ENCODE data around the gene COL19A1. TPM values are rescaled to one million over a fixed set of nuclear protein-coding genes. Genes with fewer than 3 reads are reported as not detected.
"Not testable (repeated sequence)": the region's sequence is repeated elsewhere in the genome, so short reads cannot be mapped to it uniquely, and the experiment has no call there.

The COL19A1 gene
- total RNA-seq, result under 1 TPM in 1 of 2 donors, not detected in 1; 0.42 TPM

- H3K9me3 Mint-ChIP-seq, result no peaks in the 10 kb centered on the region
- H3K4me3 Mint-ChIP-seq, result peak within 1 kb of the TSS; percentile 83
- DNase-seq (ENCODE audit: low spot score) (no peak), ATAC-seq (peak; percentile 15 to 33)
- peaks cover 7 to 12% of the 10 kb centered on the region in 2 donors for H3K4me1 Mint-ChIP-seq (ENCODE audit: low read depth in 2 of 2)
- peaks cover 47 to 84% of the 10 kb centered on the region in 2 donors for H3K27me3 Mint-ChIP-seq
- H3K36me3 Mint-ChIP-seq, result no peaks in the 10 kb centered on the region
- no peak within 1 kb of the TSS for H3K27ac Mint-ChIP-seq
Observed at GRCh38 chr6:69866351-69866769, at the start of gene COL19A1. COL19A1 (plus strand) TSS chr6:69866556; CDS start chr6:69879568, 13,012 bp downstream.

GRCh38 chr6:69816569-69816968, 49.8 kb upstream of the COL19A1 start:
- H3K36me3 Mint-ChIP-seq, result no peaks in the 10 kb centered on the region
- no peak for ATAC-seq
- DNase-seq (ENCODE audit: low spot score), result no peak
- H3K4me1 Mint-ChIP-seq (ENCODE audit: low read depth in 2 of 2), result peaks cover 30 to 36% of the 10 kb centered on the region in 2 donors
- H3K27ac Mint-ChIP-seq, result peak overlapping the region; percentile 53 to 56
- no peaks in the 10 kb centered on the region for H3K27me3 Mint-ChIP-seq
- peak overlapping the region; percentile 80 for H3K4me3 Mint-ChIP-seq
- H3K9me3 Mint-ChIP-seq, result no peaks in the 10 kb centered on the region

DNA sequence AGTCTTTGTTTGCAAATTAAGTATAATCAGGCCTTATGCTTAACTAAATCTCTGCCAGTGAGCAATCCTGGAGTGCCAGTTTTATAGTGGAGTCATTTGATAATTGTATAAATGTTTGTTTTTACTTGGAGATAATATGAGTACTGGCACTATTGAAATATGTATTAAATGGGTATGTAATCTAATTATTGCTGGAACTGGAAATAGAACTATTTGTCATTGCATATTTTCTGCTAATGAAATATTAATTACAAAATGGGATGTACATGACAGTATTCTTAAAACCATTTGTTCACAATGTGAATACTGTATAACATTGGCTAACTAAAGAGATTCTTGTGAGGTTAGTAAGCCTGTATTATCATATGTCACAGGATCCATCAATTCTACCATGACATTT, 49.0 kb upstream of the COL19A1 start:
- Mint-ChIP-seq H3K4me1 (ENCODE audit: low read depth in 2 of 2) (peaks cover 30 to 36% of the 10 kb centered on the region in 2 donors), H3K27me3 (no peaks in the 10 kb centered on the region), H3K9me3 (no peaks in the 10 kb centered on the region), H3K27ac (no peak overlapping the region), H3K36me3 (no peaks in the 10 kb centered on the region), H3K4me3 (no peak overlapping the region)
- ATAC-seq (no peak), DNase-seq (ENCODE audit: low spot score) (no peak)

- Mint-ChIP-seq H3K36me3 (no peaks in the 10 kb centered on the region), H3K27ac (no peak overlapping the region), H3K4me1 (ENCODE audit: low read depth in 2 of 2) (peaks cover 24 to 28% of the 10 kb centered on the region in 2 donors), H3K9me3 (no peaks in the 10 kb centered on the region), H3K4me3 (no peak overlapping the region), H3K27me3 (no peaks in the 10 kb centered on the region)
- no peak for ATAC-seq
- no peak for DNase-seq (ENCODE audit: low spot score)
Observed at GRCh38 chr6:69818223-69818930, 48.0 kb upstream of the COL19A1 start.

GRCh38 chr6:69819138-69819537, 47.2 kb upstream of the COL19A1 start:
- Mint-ChIP-seq H3K36me3 (no peaks in the 10 kb centered on the region), H3K9me3 (no peaks in the 10 kb centered on the region)

DNA sequence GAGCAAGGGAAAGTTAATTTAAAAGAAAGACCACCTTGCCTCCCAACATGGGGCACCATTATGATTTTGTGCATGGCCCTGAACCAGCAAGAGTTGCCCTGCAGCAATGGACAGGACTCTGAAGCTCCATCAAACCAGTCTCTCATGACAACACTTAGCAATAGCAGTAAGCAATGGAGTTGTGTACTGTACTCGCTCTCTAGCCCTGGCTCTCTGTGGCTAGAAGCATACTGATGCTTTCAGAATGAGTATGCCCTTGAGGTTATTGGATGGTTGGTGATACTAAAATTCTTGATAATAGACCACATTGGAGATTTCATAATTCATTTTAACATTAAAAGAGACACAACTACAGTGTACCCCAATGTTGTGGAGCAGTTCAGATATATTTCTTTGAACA, 46.3 kb upstream of the COL19A1 start:
- DNase-seq (ENCODE audit: low spot score) (no peak), ATAC-seq (no peak)
- peaks cover 17 to 19% of the 10 kb centered on the region in 2 donors for H3K4me1 Mint-ChIP-seq (ENCODE audit: low read depth in 2 of 2)
- no peak overlapping the region for H3K4me3 Mint-ChIP-seq
- no peaks in the 10 kb centered on the region for H3K36me3 Mint-ChIP-seq
- no peaks in the 10 kb centered on the region for H3K9me3 Mint-ChIP-seq
- H3K27me3 Mint-ChIP-seq, result no peaks in the 10 kb centered on the region
- no peak overlapping the region for H3K27ac Mint-ChIP-seq

More at GRCh38 chr6:69819138-69819537, 47.2 kb upstream of the COL19A1 start:
- Mint-ChIP-seq H3K4me1 (ENCODE audit: low read depth in 2 of 2) (peaks cover 18 to 22% of the 10 kb centered on the region in 2 donors), H3K27ac (no peak overlapping the region), H3K4me3 (no peak overlapping the region), H3K27me3 (no peaks in the 10 kb centered on the region)
- DNase-seq (ENCODE audit: low spot score) (no peak), ATAC-seq (no peak)

DNA sequence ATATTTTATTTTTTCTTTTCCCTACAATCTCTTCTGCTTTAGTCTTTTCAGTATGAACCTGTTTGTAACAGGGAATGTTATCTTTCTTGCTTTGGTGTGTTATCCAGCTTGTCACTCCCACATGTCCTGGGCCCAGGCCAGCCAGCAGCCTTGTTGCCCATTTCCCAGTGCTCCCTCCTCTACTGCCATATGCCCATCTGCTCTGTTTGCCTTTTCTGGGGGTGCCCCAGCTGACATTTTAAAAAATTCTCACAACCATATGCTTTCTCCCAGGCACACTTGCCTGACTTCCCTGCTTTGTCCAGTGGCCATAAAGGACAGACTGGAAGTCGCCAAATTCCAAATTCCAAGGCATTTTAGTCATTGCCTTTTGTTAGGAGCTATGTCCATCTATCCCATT, 45.9 kb upstream of the COL19A1 start:
- Mint-ChIP-seq H3K27ac (no peak overlapping the region), H3K4me3 (no peak overlapping the region)

GRCh38 chr6:69824355-69824754, 42.0 kb upstream of the COL19A1 start:
- H3K4me3 Mint-ChIP-seq; H3K36me3 Mint-ChIP-seq; H3K27me3 Mint-ChIP-seq; H3K9me3 Mint-ChIP-seq; ATAC-seq; H3K27ac Mint-ChIP-seq; H3K4me1 Mint-ChIP-seq (ENCODE audit: low read depth in 2 of 2); DNase-seq (ENCODE audit: low spot score): not testable (repeated sequence)

More for the DNA sequence above, 45.9 kb upstream of the COL19A1 start:
- no peak for ATAC-seq
- Mint-ChIP-seq H3K9me3 (no peaks in the 10 kb centered on the region), H3K4me1 (ENCODE audit: low read depth in 2 of 2) (peaks cover 12 to 15% of the 10 kb centered on the region in 2 donors), H3K27me3 (no peaks in the 10 kb centered on the region), H3K36me3 (no peaks in the 10 kb centered on the region)
- DNase-seq (ENCODE audit: low spot score), result no peak

DNA sequence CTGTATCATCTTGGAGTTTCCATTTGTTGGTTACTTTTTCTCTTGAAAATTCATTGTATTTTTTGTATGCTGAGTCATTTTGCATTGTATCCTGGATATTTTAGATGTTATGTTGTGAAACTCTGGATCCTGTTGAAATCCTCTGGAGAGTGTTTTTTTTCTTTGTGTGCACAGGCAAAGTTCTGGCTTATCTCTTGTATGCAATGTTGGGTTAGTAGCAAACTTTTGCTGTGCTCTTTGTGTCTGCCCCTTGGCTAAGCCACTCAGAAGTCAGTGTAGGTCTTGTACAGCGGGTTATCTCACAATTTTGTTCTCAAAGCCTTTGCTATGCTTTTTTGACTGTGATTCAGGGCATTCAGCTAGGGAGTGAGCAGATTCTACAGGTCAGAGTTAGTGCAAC, 40.5 kb upstream of the COL19A1 start:
- H3K27ac Mint-ChIP-seq, result no peak overlapping the region
- ATAC-seq (no peak), DNase-seq (ENCODE audit: low spot score) (no peak)
- H3K9me3 Mint-ChIP-seq, result no peaks in the 10 kb centered on the region
- H3K27me3 Mint-ChIP-seq, result peaks cover 1 to 2% of the 10 kb centered on the region in 2 donors
- H3K4me3 Mint-ChIP-seq, result no peak overlapping the region
- H3K36me3 Mint-ChIP-seq, result no peaks in the 10 kb centered on the region
- H3K4me1 Mint-ChIP-seq (ENCODE audit: low read depth in 2 of 2), result no peaks in the 10 kb centered on the region

DNA sequence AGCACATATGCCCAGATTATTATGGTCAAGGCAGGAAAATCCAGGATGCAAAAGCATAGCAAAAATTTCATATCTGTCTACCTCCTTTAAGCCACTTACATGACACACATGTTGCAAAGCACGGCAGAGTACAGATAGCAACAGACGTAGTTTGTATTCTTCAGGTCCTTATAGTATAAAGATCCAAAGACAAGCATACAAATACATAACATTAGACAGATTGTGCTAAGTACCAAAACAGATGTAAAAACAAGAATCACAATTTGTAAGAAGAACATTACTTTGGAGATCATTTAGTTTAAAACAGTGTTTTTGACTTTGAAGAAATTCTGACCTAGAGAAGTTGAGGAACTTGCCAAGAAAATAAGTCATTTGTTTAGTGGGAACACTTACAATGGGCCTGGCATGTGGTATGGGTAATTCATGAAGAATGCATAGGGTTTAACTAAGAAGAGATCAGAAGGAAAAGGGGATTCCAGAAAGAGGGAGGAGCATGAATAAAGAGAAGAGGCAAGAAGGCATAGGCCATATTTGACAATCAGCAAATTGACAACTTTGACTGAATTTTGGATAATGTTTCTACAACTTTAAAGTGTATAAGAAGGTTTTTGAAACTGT, 39.0 kb upstream of the COL19A1 start:
- H3K9me3 Mint-ChIP-seq, result no peaks in the 10 kb centered on the region
- ATAC-seq (no peak), DNase-seq (ENCODE audit: low spot score) (no peak)
- no peaks in the 10 kb centered on the region for H3K36me3 Mint-ChIP-seq
- H3K27ac Mint-ChIP-seq, result no peak overlapping the region
- H3K4me3 Mint-ChIP-seq, result no peak overlapping the region
- H3K4me1 Mint-ChIP-seq (ENCODE audit: low read depth in 2 of 2), result no peaks in the 10 kb centered on the region
- peaks cover 5 to 7% of the 10 kb centered on the region in 2 donors for H3K27me3 Mint-ChIP-seq

DNA sequence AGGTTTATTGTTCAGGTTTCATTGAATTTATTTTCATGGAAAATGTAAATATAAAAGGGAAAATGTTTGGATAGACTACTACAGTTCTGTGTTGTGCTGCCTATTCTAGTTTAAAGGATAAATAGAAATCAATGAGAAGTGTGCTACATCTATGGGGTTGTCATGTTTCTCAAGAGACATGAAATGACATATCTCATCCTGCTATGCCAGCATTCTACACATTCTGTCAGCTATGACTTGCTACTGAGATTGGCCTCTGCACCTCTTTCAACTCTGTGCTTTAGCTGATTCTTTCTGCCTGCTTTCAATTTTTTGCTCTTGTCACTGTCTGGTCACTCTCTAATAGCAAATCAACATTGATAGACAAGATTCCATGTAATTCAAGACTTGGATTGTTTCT, 33.8 kb upstream of the COL19A1 start:
- Mint-ChIP-seq H3K27me3 (peaks cover 15 to 24% of the 10 kb centered on the region in 2 donors), H3K36me3 (no peaks in the 10 kb centered on the region), H3K4me1 (ENCODE audit: low read depth in 2 of 2) (peaks cover 0 to 10% of the 10 kb centered on the region in 2 donors), H3K9me3 (no peaks in the 10 kb centered on the region), H3K27ac (no peak overlapping the region), H3K4me3 (no peak overlapping the region)
- ATAC-seq, result no peak
- no peak for DNase-seq (ENCODE audit: low spot score)

GRCh38 chr6:69835414-69836179, 30.8 kb upstream of the COL19A1 start:
- no peak for ATAC-seq
- Mint-ChIP-seq H3K9me3 (no peaks in the 10 kb centered on the region), H3K4me3 (no peak overlapping the region), H3K27me3 (peaks cover 17 to 24% of the 10 kb centered on the region in 2 donors), H3K36me3 (no peaks in the 10 kb centered on the region), H3K27ac (no peak overlapping the region), H3K4me1 (ENCODE audit: low read depth in 2 of 2) (peaks cover 0 to 10% of the 10 kb centered on the region in 2 donors)
- no peak for DNase-seq (ENCODE audit: low spot score)

GRCh38 chr6:69841862-69842261, 24.5 kb upstream of the COL19A1 start:
- Mint-ChIP-seq H3K4me1 (ENCODE audit: low read depth in 2 of 2) (peaks cover 0 to 2% of the 10 kb centered on the region in 2 donors), H3K27me3 (peaks cover 17 to 22% of the 10 kb centered on the region in 2 donors), H3K36me3 (no peaks in the 10 kb centered on the region), H3K27ac (no peak overlapping the region), H3K9me3 (no peaks in the 10 kb centered on the region), H3K4me3 (no peak overlapping the region)
- ATAC-seq (no peak), DNase-seq (ENCODE audit: low spot score) (no peak)

- H3K27ac Mint-ChIP-seq, result no peak overlapping the region
- H3K4me3 Mint-ChIP-seq, result no peak overlapping the region
- no peak for ATAC-seq
- no peak for DNase-seq (ENCODE audit: low spot score)
- no peaks in the 10 kb centered on the region for H3K9me3 Mint-ChIP-seq
- H3K27me3 Mint-ChIP-seq, result peaks cover 22% of the 10 kb centered on the region in 2 donors
- peaks cover 0 to 2% of the 10 kb centered on the region in 2 donors for H3K4me1 Mint-ChIP-seq (ENCODE audit: low read depth in 2 of 2)
- no peaks in the 10 kb centered on the region for H3K36me3 Mint-ChIP-seq
Observed at GRCh38 chr6:69843189-69843588, 23.2 kb upstream of the COL19A1 start.
